Activated naive CD8-positive, alpha-beta T cell treated with anti-CD3 and anti-CD28 coated beads, Interleukin-2, amount 50 U/mL, for 16 hours (primary cell): ENCODE measurements around the gene BBOF1.
"Not testable (repeated sequence)": the region's sequence is repeated elsewhere in the genome, so short reads cannot be mapped to it uniquely, and the experiment has no call there.

Experiments
- DNase-seq: peaks from one replicate; pipeline ENCODE4 v3.0.0-alpha.2; 2020; ENCODE audit warnings: low read depth, low spot score

BBOF1 gene

DNA sequence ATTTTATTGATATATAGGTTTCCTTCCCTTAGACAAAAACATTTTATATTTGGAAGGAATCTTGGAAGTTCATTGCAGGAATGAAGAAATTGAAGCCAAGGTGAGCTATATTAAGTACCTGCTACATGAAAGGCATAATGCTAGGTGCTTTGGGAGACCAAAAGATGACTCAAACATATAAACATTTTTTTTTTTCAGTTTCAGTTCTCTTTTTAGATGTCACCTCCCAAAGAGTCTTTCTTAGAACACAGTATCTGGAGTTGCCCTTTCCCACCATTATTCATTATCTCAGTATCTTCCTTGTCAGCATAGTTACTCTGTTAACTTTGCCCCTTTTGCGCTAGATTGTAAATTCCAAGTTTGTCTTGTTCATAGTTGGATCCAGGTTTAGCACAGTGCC is 66.7 kb downstream of the BBOF1 start:
- DNase-seq: no peak

GRCh38 chr14:74089251-74090020 is 70.3 kb downstream of the BBOF1 start:
- no peak for DNase-seq

- no peak for DNase-seq
Measured at GRCh38 chr14:74105381-74105780, 86.2 kb downstream of the BBOF1 start.

GRCh38 chr14:74109369-74109768 is 90.2 kb downstream of the BBOF1 start:
- no peak for DNase-seq

- not testable (repeated sequence) for DNase-seq
Measured at GRCh38 chr14:74111395-74112216, 92.5 kb downstream of the BBOF1 start.
